Heart right ventricle (tissue), 16 donors: Measurements from ENCODE around the gene SAPCD2. TPM values are rescaled to one million over a fixed set of nuclear protein-coding genes. Genes with fewer than 3 reads are reported as not detected.

Experiments used
- ATAC-seq, 8 donors: fragments of 200-7000 bp; cut with Tn5 transposase; one replicate each; pipeline ENCODE4 v1.9.1; 2020; ENCODE audit warnings: mild to moderate bottlenecking in 8 of 8, moderate library complexity in 8 of 8, moderate number of reproducible peaks in 1 of 8
- DNase-seq, 2 donors: peaks; one replicate each; pipeline ENCODE4 v3.0.0-alpha.2; 2020
- H3K27ac ChIP-seq, 10 donors: fragments of 200-600 bp; sonication (generic) in 2 of 10; one replicate each; pipeline versions ENCODE4 v1.5.0 to v1.8.0; 2020 to 2022; ENCODE audit warnings: mild to moderate bottlenecking in 3 of 10
- H3K27me3 ChIP-seq, 7 donors: fragments of 200-600 bp; one replicate each; pipeline ENCODE4 v1.8.0; 2021 to 2022; ENCODE audit warnings: mild to moderate bottlenecking in 2 of 7
- H3K36me3 ChIP-seq, 9 donors: fragments of 200-600 bp; sonication (generic) in 1 of 9; one replicate each; pipeline versions ENCODE4 v1.5.0 to v1.8.0; 2020 to 2022; ENCODE audit warnings: mild to moderate bottlenecking in 2 of 9
- H3K4me1 ChIP-seq, 9 donors: fragments of 200-600 bp; sonication (generic) in 1 of 9; one replicate each; pipeline versions ENCODE4 v1.5.0 to v1.8.0; 2020 to 2022; ENCODE audit warnings: mild to moderate bottlenecking in 4 of 9
- H3K4me3 ChIP-seq, 10 donors: fragments of 200-600 bp; sonication (generic) in 2 of 10; one replicate each; pipeline versions ENCODE4 v1.5.0 to v1.8.0; 2020 to 2022; ENCODE audit warnings: mild to moderate bottlenecking in 7 of 10, moderate library complexity in 2 of 10
- H3K9me3 ChIP-seq, 11 donors: fragments of 200-600 bp in 10 of 11; sonication (generic) in 2 of 11; one replicate each; pipeline versions ENCODE4 v1.5.0 to v1.8.0; 2013 to 2022; ENCODE audit warnings: mild to moderate bottlenecking in 2 of 11, control low read depth in 1 of 11, moderate library complexity in 1 of 11
- CTCF ChIP-seq, 9 donors: fragments of 200-600 bp; sonication (generic) in 2 of 9; IDR thresholded peaks; one replicate each; pipeline versions ENCODE4 v1.5.0 to v1.8.0; 2021 to 2022; ENCODE audit warnings: antibody characterized with exemption in 9 of 9, mild to moderate bottlenecking in 5 of 9, moderate library complexity in 1 of 9
- WGBS, 2 donors: extraction: QIAGEN DNeasy Blood & Tissue Kit; methylation state at CpG; one replicate each; pipeline ENCODE4 v1.1.7; 2013; ENCODE audit warnings: inconsistent platforms in 1 of 2; 5-methylcytosine and 5-hydroxymethylcytosine counted together
- intact Hi-C, 10 donors: fragments of 100-400 bp; cut with DNase I; formaldehyde crosslinking; loops; one replicate each; pipeline versions ENCODE4 v1.11.1 to v1.14.2; 2022
- polyA plus RNA-seq, 2 donors: library from polyadenylated mRNA; stranded (reverse); fragments of 200-250 nt; gene quantifications; one replicate each; pipeline ENCODE4 v1.2.3, GENCODE V29; 2013
- total RNA-seq, 10 donors: library from RNA; stranded (reverse); fragmentation: NEBNext Ultra II Directional in 3 of 10; extraction: Animal tissue kit (Norgen Biotek cat#: 25700) in 3 of 10; gene quantifications; one replicate each; pipeline versions ENCODE4 v1.2.1 to v1.2.4, GENCODE V29; 2021 to 2023
- donor health status: Arrhythmogenic right ventricular cardiomyopathy.
- donor health status: ischemic (EF 13 %, LVEDD 7.1; RV severe dilation, severe dysfunction).
- donor health status: healthy with polysubstance abuse.
- donor health status: DM: no; HTN: yes; CAD: no.
- donor health status: DM: no; HTN: no; CAD: no.
- donor health status: ischemic (EF 25% LVEDD 6.9; RV normal size, moderate dysfunction).
- donor health status: ischemic (EF 25% LVEDD 5.7; RV mildly dilated, moderate dysfunction).
- donor health status: healthy.
- donor health status: DM: yes; HTN: yes; CAD: no.
- donor health status: Ischemic cardiomyopathy.
- donor health status: ischemic (EF 35%, LVEDD 5.7; RV mildly dilated, moderate dysfunction).
- donor health status: nonischemic (EF 11% LVEDD 7.7; RV severe dilation, severe dysfunction).
- donor health status: DM: yes; HTN: yes; CAD: no.
- donor health status: PGD.
- donor health status: ischemic (EF 29% LVEDD 5.4; RV normal size, mild dysfunction).
- donor health status: nonischemic (EF 23%, LVEDD 6.1; RV moderate dilation, normal function).

The SAPCD2 gene
- total and polyA plus RNA-seq, 12 donors: 0.06 to 1.1 (median 0.13) TPM; not detected in 1

- 75 to 77% methylated on average over 12 of the region's 12 CpGs for WGBS, 2 donors
- H3K27ac ChIP-seq: peak overlapping the region in 3 of 10 donors; percentile 14 to 44 (median 25)
- DNase-seq: no peak
Observed at GRCh38 chr9:137083394-137084004, 13.1 kb upstream of the SAPCD2 start.

GRCh38 chr9:137082925-137083290, 12.6 kb upstream of the SAPCD2 start:
- peaks cover 0 to 55% (median 18%) of the 10 kb centered on the region in 9 donors for H3K36me3 ChIP-seq
- H3K4me1 ChIP-seq: peaks cover 13 to 51% (median 28%) of the 10 kb centered on the region in 9 donors
- H3K27ac ChIP-seq: peak overlapping the region in 1 of 10 donors; percentile 44
- TF ChIP-seq CTCF (IDR thresholded peaks at IDR 0.05): no peak
- no peaks in the 10 kb centered on the region for H3K27me3 ChIP-seq
- 86% methylated on average over 8 of the region's 8 CpGs for WGBS, 2 donors
- no peaks in the 10 kb centered on the region for H3K9me3 ChIP-seq
- ATAC-seq: no peak
- intact Hi-C loops: no loop called here
- H3K4me3 ChIP-seq: no peak overlapping the region
- no peak for DNase-seq

More at GRCh38 chr9:137083394-137084004, 13.1 kb upstream of the SAPCD2 start:
- no peak for TF ChIP-seq CTCF (IDR thresholded peaks at IDR 0.05)
- Histone ChIP-seq H3K4me3 (no peak overlapping the region), H3K9me3 (no peaks in the 10 kb centered on the region), H3K4me1 (peaks cover 7 to 50% (median 25%) of the 10 kb centered on the region in 9 donors), H3K36me3 (peaks cover 0 to 58% (median 18%) of the 10 kb centered on the region in 9 donors), H3K27me3 (no peaks in the 10 kb centered on the region)
- intact Hi-C loops: no loop called here
- no peak for ATAC-seq

- no peak overlapping the region for H3K4me3 ChIP-seq
- ATAC-seq (no peak), DNase-seq (no peak)
- WGBS, 2 donors: 89 to 94% methylated on average over 16 of the region's 16 CpGs
- H3K27ac ChIP-seq: no peak overlapping the region
- H3K4me1 ChIP-seq: peaks cover 13 to 46% (median 24%) of the 10 kb centered on the region in 9 donors
- intact Hi-C loops: no loop called here
- no peaks in the 10 kb centered on the region for H3K27me3 ChIP-seq
- peaks cover 0 to 55% (median 18%) of the 10 kb centered on the region in 9 donors for H3K36me3 ChIP-seq
- TF ChIP-seq CTCF (IDR thresholded peaks at IDR 0.05): no peak
- no peaks in the 10 kb centered on the region for H3K9me3 ChIP-seq
Observed at GRCh38 chr9:137082222-137082924, 12.0 kb upstream of the SAPCD2 start.

- H3K36me3 ChIP-seq: peaks cover 0 to 55% (median 18%) of the 10 kb centered on the region in 9 donors
- ATAC-seq (no peak), DNase-seq (no peak)
- H3K4me3 ChIP-seq: no peak overlapping the region
- no peak for TF ChIP-seq CTCF (IDR thresholded peaks at IDR 0.05)
- H3K27ac ChIP-seq: no peak overlapping the region
- no peaks in the 10 kb centered on the region for H3K9me3 ChIP-seq
- intact Hi-C loops: no loop called here
- H3K4me1 ChIP-seq: peaks cover 11 to 45% (median 17%) of the 10 kb centered on the region in 9 donors
- WGBS, 2 donors: 87 to 93% methylated on average over 24 of the region's 24 CpGs
- no peaks in the 10 kb centered on the region for H3K27me3 ChIP-seq
Observed at GRCh38 chr9:137080260-137081122, 10.1 kb upstream of the SAPCD2 start.
